Muscle of leg (tissue), 11 donors: ENCODE data around the gene C14orf39. TPM values are rescaled to one million over a fixed set of nuclear protein-coding genes. Genes with fewer than 3 reads are reported as not detected.
"Not testable (repeated sequence)": the region's sequence is repeated elsewhere in the genome, so short reads cannot be mapped to it uniquely, and the experiment has no call there.

ENCODE experiments used
- DNase-seq: peaks from one replicate; pipeline ENCODE4 v3.0.0; 2013
- H3K27ac ChIP-seq: one replicate; pipeline ENCODE4 v1.5.1; 2013; ENCODE audit warnings: mild to moderate bottlenecking, low read length, control low read depth
- H3K27me3 ChIP-seq: one replicate; pipeline ENCODE4 v1.6.1; 2013; ENCODE audit warnings: low read length; ENCODE audit not compliant: control insufficient read depth, insufficient read depth
- H3K36me3 ChIP-seq: one replicate; pipeline ENCODE4 v1.6.1; 2013; ENCODE audit warnings: low read length; ENCODE audit not compliant: control insufficient read depth, insufficient read depth
- H3K4me1 ChIP-seq: one replicate; pipeline ENCODE4 v1.6.1; 2013; ENCODE audit warnings: low read length; ENCODE audit not compliant: control insufficient read depth, insufficient read depth
- H3K4me3 ChIP-seq: one replicate; pipeline ENCODE4 v1.5.1; 2013; ENCODE audit warnings: low read length, control low read depth
- H3K9me3 ChIP-seq: replicated peaks from 2 replicates; pipeline ENCODE4 v1.6.1; 2013; ENCODE audit warnings: low read depth, low read length; ENCODE audit not compliant: control insufficient read depth
- WGBS: methylation state at CpG from one replicate; pipeline ENCODE4 v1.1.5; 2013; ENCODE audit warnings: missing lambda C conversion rate; ENCODE audit not compliant: insufficient coverage; 5-methylcytosine and 5-hydroxymethylcytosine counted together
- polyA plus RNA-seq, 8 donors: library from polyadenylated mRNA; unstranded; fragments of 120-200 nt; gene quantifications; one replicate each; pipeline versions ENCODE4 v1.2.1 to v1.2.3, GENCODE V29; 2013; ENCODE audit warnings: inconsistent platforms in 1 of 8, low replicate concordance in 1 of 8; ENCODE audit not compliant: insufficient read length in 8 of 8, insufficient read depth in 1 of 8
- total RNA-seq: library from RNA; stranded (reverse); fragments of 120-200 nt; gene quantifications from one replicate; pipeline ENCODE4 v1.2.4, GENCODE V29; 2013

C14orf39 gene
- total and polyA plus RNA-seq, 9 donors = 0.70 to 2.7 (median 2.3) TPM

DNA sequence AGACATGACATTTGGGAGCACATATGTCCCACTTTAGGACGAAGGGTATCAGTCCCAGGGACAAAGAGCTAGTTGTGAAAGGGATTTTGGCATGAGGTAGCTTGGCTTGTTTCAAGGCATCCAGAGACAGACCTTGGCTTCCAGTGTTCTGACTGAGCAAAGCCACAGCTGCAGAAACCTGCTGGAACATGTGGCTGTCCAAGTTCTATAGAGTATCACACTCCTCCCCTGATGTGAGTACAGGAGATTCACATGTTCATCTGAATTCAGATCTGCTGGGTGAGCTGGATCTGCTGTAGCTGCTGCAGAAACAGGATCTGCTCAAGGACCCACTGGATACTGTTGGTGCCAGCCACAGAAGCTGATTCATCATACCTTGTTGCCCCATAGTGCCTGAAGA is 10.1 kb upstream of the C14orf39 start:
- no peaks in the 10 kb centered on the region for H3K9me3 ChIP-seq
- no peaks in the 10 kb centered on the region for H3K36me3 ChIP-seq
- H3K27ac ChIP-seq = no peak overlapping the region
- 38% methylated on average over 1 of the region's 1 CpG for WGBS
- no peak overlapping the region for H3K4me3 ChIP-seq
- peak; percentile 68 for DNase-seq
- H3K4me1 ChIP-seq = no peaks in the 10 kb centered on the region
- no peaks in the 10 kb centered on the region for H3K27me3 ChIP-seq

GRCh38 chr14:60490270-60490669 is 4.4 kb upstream of the C14orf39 start:
- H3K27me3 ChIP-seq = peaks cover 12% of the 10 kb centered on the region

GRCh38 chr14:60488175-60488574 is 2.3 kb upstream of the C14orf39 start:
- Histone ChIP-seq H3K4me3 (no peak overlapping the region), H3K4me1 (peaks cover 7% of the 10 kb centered on the region), H3K27ac (no peak overlapping the region), H3K9me3 (no peaks in the 10 kb centered on the region), H3K27me3 (peaks cover 18% of the 10 kb centered on the region), H3K36me3 (no peaks in the 10 kb centered on the region)
- DNase-seq = no peak

More at GRCh38 chr14:60490270-60490669, 4.4 kb upstream of the C14orf39 start:
- H3K27ac ChIP-seq = no peak overlapping the region
- no CpG with 5 or more reads among the region's 3 CpGs for WGBS
- no peaks in the 10 kb centered on the region for H3K9me3 ChIP-seq
- H3K4me3 ChIP-seq = no peak overlapping the region
- peaks cover 4% of the 10 kb centered on the region for H3K4me1 ChIP-seq
- no peaks in the 10 kb centered on the region for H3K36me3 ChIP-seq
- no peak for DNase-seq

GRCh38 chr14:60487211-60487610 is 1.3 kb upstream of the C14orf39 start:
- peaks cover 7% of the 10 kb centered on the region for H3K4me1 ChIP-seq
- no peaks in the 10 kb centered on the region for H3K36me3 ChIP-seq
- WGBS = 43% methylated on average over 1 of the region's 2 CpGs
- DNase-seq = no peak
- peaks cover 18% of the 10 kb centered on the region for H3K27me3 ChIP-seq
- no peak overlapping the region for H3K27ac ChIP-seq
- H3K4me3 ChIP-seq = no peak overlapping the region
- H3K9me3 ChIP-seq = no peaks in the 10 kb centered on the region

GRCh38 chr14:60485057-60485597 is 736 bp downstream of the C14orf39 start:
- 0% methylated on average over 10 of the region's 25 CpGs for WGBS
- Histone ChIP-seq H3K4me3 (peak overlapping the region; percentile 54), H3K36me3 (no peaks in the 10 kb centered on the region), H3K9me3 (peaks cover 4% of the 10 kb centered on the region), H3K27me3 (peaks cover 18% of the 10 kb centered on the region), H3K27ac (no peak overlapping the region), H3K4me1 (peaks cover 7% of the 10 kb centered on the region)
- no peak for DNase-seq

DNA sequence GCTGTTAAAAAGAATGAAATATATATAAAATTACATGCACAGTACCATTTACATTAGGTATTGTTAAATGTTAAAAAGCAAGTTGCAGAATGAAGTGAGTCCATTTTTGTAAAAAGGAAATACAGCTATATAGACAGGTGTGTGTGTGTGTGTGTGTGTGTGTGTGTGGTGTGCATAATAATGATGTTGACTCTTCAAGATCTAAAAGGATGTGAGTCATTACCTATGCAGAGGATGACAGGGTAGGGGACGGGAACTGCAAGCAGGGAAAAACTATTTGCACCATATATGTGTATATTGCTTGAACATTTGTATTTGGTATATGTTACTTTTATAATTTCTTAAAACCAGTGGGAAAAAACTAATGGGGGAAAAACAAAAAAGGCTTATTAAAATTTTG is 3.1 kb downstream of the C14orf39 start:
- no CpG with 5 or more reads among the region's 1 CpG for WGBS
- Histone ChIP-seq H3K4me3 (no peak overlapping the region), H3K27ac (no peak overlapping the region), H3K4me1 (peaks cover 7% of the 10 kb centered on the region), H3K9me3 (peaks cover 4% of the 10 kb centered on the region), H3K27me3 (peaks cover 18% of the 10 kb centered on the region), H3K36me3 (no peaks in the 10 kb centered on the region)
- DNase-seq = no peak

DNA sequence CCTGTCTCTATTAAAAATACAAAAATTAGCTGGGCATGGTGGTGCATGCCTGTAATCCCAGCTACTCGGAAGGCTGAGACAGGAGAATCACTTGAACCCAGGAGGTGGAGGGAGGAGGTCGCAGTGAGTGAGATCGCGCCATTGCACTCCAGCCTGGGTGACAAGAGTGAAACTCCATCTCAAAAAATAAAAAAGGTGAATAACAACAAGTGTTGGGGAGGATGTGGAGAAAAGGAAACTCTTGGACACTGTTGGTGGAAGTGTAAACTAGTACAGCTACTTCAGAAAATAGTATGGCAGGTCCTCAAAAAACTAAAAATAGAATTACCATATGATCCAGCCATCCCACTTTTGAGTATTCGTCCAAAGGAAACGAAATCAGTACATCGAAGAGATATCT is 5.6 kb downstream of the C14orf39 start:
- not testable (repeated sequence) for H3K27me3 ChIP-seq, DNase-seq, H3K36me3 ChIP-seq, H3K27ac ChIP-seq, H3K4me3 ChIP-seq, H3K4me1 ChIP-seq, H3K9me3 ChIP-seq
- no CpG with 5 or more reads among the region's 7 CpGs for WGBS

DNA sequence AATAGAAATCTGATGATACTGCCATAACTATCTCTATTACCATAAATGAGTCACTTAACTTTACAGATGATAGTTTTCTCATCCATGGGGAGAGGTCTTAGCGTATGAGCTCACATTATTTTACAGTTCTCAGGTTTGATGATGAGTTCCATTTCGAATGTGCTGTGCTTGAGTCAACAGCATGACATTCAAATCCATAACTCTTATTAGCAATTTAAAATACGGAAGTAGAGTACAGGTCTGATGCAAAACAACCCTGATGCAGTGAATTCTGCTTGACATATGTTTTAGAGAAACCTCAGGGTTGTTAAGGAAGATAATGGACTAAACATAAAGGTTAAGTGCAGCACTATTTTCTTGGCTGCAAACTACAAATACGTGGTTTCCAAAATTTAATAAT is 30.0 kb downstream of the C14orf39 start:
- Histone ChIP-seq H3K27me3 (no peaks in the 10 kb centered on the region), H3K36me3 (no peaks in the 10 kb centered on the region), H3K4me1 (no peaks in the 10 kb centered on the region), H3K9me3 (no peaks in the 10 kb centered on the region), H3K4me3 (no peak overlapping the region), H3K27ac (no peak overlapping the region)
- no CpG with 5 or more reads among the region's 4 CpGs for WGBS
- no peak for DNase-seq

DNA sequence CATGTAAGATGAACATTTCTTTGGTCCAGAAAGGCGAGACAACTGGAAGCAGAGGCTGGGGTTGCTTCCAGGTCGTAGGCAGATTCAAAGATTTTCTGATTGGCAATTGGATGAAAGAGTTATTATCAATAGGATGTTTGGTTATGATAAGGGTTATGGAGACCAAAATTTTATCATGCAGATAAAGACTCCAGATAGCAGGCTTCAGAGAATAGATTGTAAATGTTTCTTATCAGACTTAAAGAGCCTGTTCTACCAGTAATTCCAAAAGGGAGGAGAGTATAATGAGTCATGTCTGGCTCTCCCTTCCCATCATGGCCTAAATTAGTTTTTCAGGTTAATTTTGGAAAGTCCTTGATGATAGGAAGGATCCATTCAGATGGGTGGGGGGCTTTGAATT is 55.6 kb downstream of the C14orf39 start:
- no peaks in the 10 kb centered on the region for H3K4me1 ChIP-seq

GRCh38 chr14:60420050-60420449 is 65.8 kb downstream of the C14orf39 start:
- Histone ChIP-seq H3K27me3 (no peaks in the 10 kb centered on the region), H3K4me1 (no peaks in the 10 kb centered on the region), H3K27ac (no peak overlapping the region), H3K9me3 (no peaks in the 10 kb centered on the region), H3K36me3 (no peaks in the 10 kb centered on the region), H3K4me3 (no peak overlapping the region)
- 86% methylated on average over 3 of the region's 5 CpGs for WGBS
- no peak for DNase-seq

More for the DNA sequence above, 55.6 kb downstream of the C14orf39 start:
- H3K9me3 ChIP-seq = peaks cover 2% of the 10 kb centered on the region
- WGBS = 73% methylated on average over 2 of the region's 2 CpGs
- no peak overlapping the region for H3K27ac ChIP-seq
- no peaks in the 10 kb centered on the region for H3K36me3 ChIP-seq
- no peak overlapping the region for H3K4me3 ChIP-seq
- H3K27me3 ChIP-seq = no peaks in the 10 kb centered on the region
- no peak for DNase-seq

DNA sequence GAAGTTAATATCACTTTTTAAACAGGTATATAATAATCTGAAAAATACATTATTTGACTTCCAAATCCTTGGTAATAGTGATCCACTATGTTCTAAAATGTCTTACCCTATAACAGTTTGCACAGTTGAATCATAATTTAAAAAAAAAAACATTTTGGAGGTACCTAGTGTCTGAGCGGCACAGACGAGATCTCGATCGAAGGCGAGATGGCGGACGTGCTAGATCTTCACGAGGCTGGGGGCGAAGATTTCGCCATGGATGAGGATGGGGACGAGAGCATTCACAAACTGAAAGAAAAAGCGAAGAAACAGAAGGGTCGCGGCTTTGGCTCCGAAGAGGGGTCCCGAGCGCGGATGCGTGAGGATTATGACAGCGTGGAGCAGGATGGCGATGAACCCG is 88.3 kb downstream of the C14orf39 start:
- H3K27ac ChIP-seq, H3K4me3 ChIP-seq: not testable (repeated sequence)
- WGBS = 97% methylated on average over 22 of the region's 22 CpGs

More for the DNA sequence above, 88.3 kb downstream of the C14orf39 start:
- not testable (repeated sequence) for H3K9me3 ChIP-seq, H3K36me3 ChIP-seq, H3K27me3 ChIP-seq, H3K4me1 ChIP-seq, DNase-seq
